B cell (primary cell): ENCODE data around the gene NACC1. TPM values are rescaled to one million over a fixed set of nuclear protein-coding genes. Genes with fewer than 3 reads are reported as not detected.
A peak's percentile ranks its signal among the peaks of the same experiment; 100 is the strongest.

ENCODE experiments used
- ATAC-seq: fragments of 200-7000 bp; cut with Tn5 transposase; one replicate; pipeline ENCODE4 v1.10.0; 2021; ENCODE audit warnings: low read depth, mild to moderate bottlenecking, moderate number of reproducible peaks, moderate library complexity
- CTCF ChIA-PET: fragments of 350-600 bp; sonication (Branson Sonifier 250); formaldehyde crosslinking; loops from one replicate; lab custom pipeline; 2021; ENCODE audit warnings: antibody characterized with exemption, inconsistent platforms; lab: Charles Lee
- POLR2A ChIA-PET: fragments of 350-600 bp; sonication (Branson Sonifier 250); formaldehyde crosslinking; loops from one replicate; lab custom pipeline; 2021; ENCODE audit warnings: antibody characterized with exemption; lab: Charles Lee
- DNase-seq: peaks from one replicate; pipeline ENCODE4 v3.0.0; 2013
- H2AFZ ChIP-seq: 2 replicates; pipeline ENCODE4 v1.6.1; 2012; ENCODE audit warnings: mild to moderate bottlenecking, low read depth, low read length; ENCODE audit not compliant: insufficient read depth, poor library complexity, severe bottlenecking
- H3K27ac ChIP-seq, 2 donors: 1 replicate in 1 of 2; 2 replicates in 1 of 2; pipeline ENCODE4 v1.5.1; 2012 to 2013; ENCODE audit warnings: low read length in 2 of 2, mild to moderate bottlenecking in 2 of 2, moderate library complexity in 1 of 2
- H3K27me3 ChIP-seq, 4 experiments: fragments of 200-600 bp in 1 of 4; sonication (generic) in 1 of 4; replicated peaks in 1 of 4; 1 replicate in 2 of 4; 2 replicates in 2 of 4; pipeline versions ENCODE4 v1.6.1 to v1.7.0; 2013 to 2016; ENCODE audit warnings: low read length in 3 of 4, mild to moderate bottlenecking in 2 of 4, mixed read lengths in 1 of 4, moderate library complexity in 1 of 4; ENCODE audit not compliant: insufficient read depth in 4 of 4, control insufficient read depth in 3 of 4; ENCODE audit errors: control extremely low read depth in 1 of 4
- H3K36me3 ChIP-seq, 2 experiments: replicated peaks in 1 of 2; 1 replicate in 1 of 2; 2 replicates in 1 of 2; pipeline versions ENCODE4 v1.6.1 to v1.7.1; 2013; ENCODE audit warnings: low read length in 1 of 2; ENCODE audit not compliant: insufficient read depth in 2 of 2, control insufficient read depth in 1 of 2; ENCODE audit errors: control extremely low read depth in 1 of 2, extremely low read depth in 1 of 2
- H3K4me1 ChIP-seq, 2 donors: fragments of 200-600 bp in 1 of 2; sonication (generic) in 1 of 2; 1 replicate in 1 of 2; 2 replicates in 1 of 2; pipeline versions ENCODE4 v1.5.1 to v1.6.1; 2013 to 2017; ENCODE audit warnings: low read length in 2 of 2; ENCODE audit not compliant: control insufficient read depth in 2 of 2, insufficient read depth in 2 of 2
- H3K4me2 ChIP-seq: replicated peaks from 2 replicates; pipeline ENCODE3; 2012; ENCODE audit warnings: mild to moderate bottlenecking, low read depth, low read length; ENCODE audit not compliant: poor library complexity, severe bottlenecking
- H3K4me3 ChIP-seq, 5 experiments: fragments of 200-600 bp in 1 of 5; sonication (generic) in 1 of 5; 1 replicate in 3 of 5; 2 replicates in 2 of 5; pipeline versions ENCODE4 v1.5.1 to v1.7.0; 2011 to 2016; ENCODE audit warnings: low read length in 4 of 5, mild to moderate bottlenecking in 4 of 5, low read depth in 2 of 5, control low read depth in 1 of 5, moderate library complexity in 1 of 5; ENCODE audit not compliant: insufficient read depth in 1 of 5; ENCODE audit errors: control extremely low read depth in 1 of 5, extremely low read depth in 1 of 5
- H3K79me2 ChIP-seq: fragments of 200-600 bp; sonication (generic); one replicate; pipeline ENCODE4 v1.6.0; 2016; ENCODE audit warnings: low read length; ENCODE audit not compliant: control insufficient read depth, insufficient read depth
- H3K9ac ChIP-seq: fragments of 200-600 bp; sonication (generic); 2 replicates; pipeline ENCODE4 v1.6.1; 2017; ENCODE audit warnings: mild to moderate bottlenecking, low read length, moderate library complexity
- H3K9me3 ChIP-seq, 3 donors: one replicate each; pipeline versions ENCODE4 v1.6.1 to v1.7.1; 2013; ENCODE audit warnings: low read length in 2 of 3; ENCODE audit not compliant: control insufficient read depth in 2 of 3, insufficient read depth in 1 of 3; ENCODE audit errors: control extremely low read depth in 1 of 3
- H4K20me1 ChIP-seq: 2 replicates; pipeline ENCODE4 v1.6.0; 2012; ENCODE audit warnings: mild to moderate bottlenecking, low read length; ENCODE audit not compliant: insufficient read depth, control insufficient read depth, poor library complexity, severe bottlenecking
- H3K27ac Mint-ChIP-seq: one replicate; pipeline ENCODE4 v1.8.0; 2021; ENCODE audit warnings: mixed read lengths
- H3K27me3 Mint-ChIP-seq: one replicate; pipeline ENCODE4 v1.8.0; 2021; ENCODE audit warnings: mixed read lengths
- H3K4me1 Mint-ChIP-seq: one replicate; pipeline ENCODE4 v1.8.0; 2021; ENCODE audit warnings: mixed read lengths
- H3K4me3 Mint-ChIP-seq: one replicate; pipeline ENCODE4 v1.8.0; 2021; ENCODE audit warnings: mixed read lengths
- H3K9me3 Mint-ChIP-seq: one replicate; pipeline ENCODE4 v1.8.0; 2022; ENCODE audit warnings: mixed read lengths; ENCODE audit not compliant: insufficient read depth
- CTCF ChIP-seq: fragments of 200-600 bp; IDR thresholded peaks from one replicate; pipeline ENCODE4 v1.8.0; 2022; ENCODE audit warnings: antibody characterized with exemption, mild to moderate bottlenecking
- EZH2 ChIP-seq: IDR thresholded peaks from 2 replicates; pipeline ENCODE4 v1.6.1; 2012; ENCODE audit warnings: borderline replicate concordance, low read depth, mild to moderate bottlenecking, moderate library complexity, low read length; ENCODE audit not compliant: insufficient read depth, poor library complexity, severe bottlenecking
- WGBS: methylation state at CpG from one replicate; pipeline ENCODE4 v1.1.5; 2013; ENCODE audit warnings: missing lambda C conversion rate; ENCODE audit not compliant: insufficient coverage; 5-methylcytosine and 5-hydroxymethylcytosine counted together
- intact Hi-C: fragments of 100-400 bp; cut with micrococcal nuclease; formaldehyde crosslinking; loops from one replicate; pipeline ENCODE4 v1.10.0; 2022
- polyA plus RNA-seq: library from polyadenylated mRNA; depleted of rRNA; stranded (reverse); fragments of >200 nt; gene quantifications from 2 replicates; pipeline ENCODE4 v1.2.3, GENCODE V29; 2012
- total RNA-seq, 2 donors: library from RNA; stranded (reverse); fragments of 120-200 nt in 1 of 2; gene quantifications; 1 replicate in 1 of 2; 2 replicates in 1 of 2; pipeline versions ENCODE4 v1.2.3 to v1.2.4, GENCODE V29; 2013 to 2022

The NACC1 gene
- total and polyA plus RNA-seq, 2 donors (not counting 1 experiment from before 2014, with no cell fraction given) = 25.9 to 27.5 TPM

- ChIA-PET CTCF (interaction anchor here (0.9 to 12.6 kb wide), 12 partner anchors 8 to 198 kb away, joined by 3 to 154 read pairs (median 5); no protein-coding TSS in a partner anchor), POLR2A (interaction anchor here (0.6 to 7.1 kb wide), 8 partner anchors 8 to 677 kb away, joined by 3 to 64 read pairs (median 6); no protein-coding TSS in a partner anchor)
- peaks cover 84 to 96% of the 10 kb centered on the region in 2 donors for H3K4me1 ChIP-seq
- no peaks in the 10 kb centered on the region for H3K9me3 Mint-ChIP-seq
- no peaks in the 10 kb centered on the region for H3K27me3 ChIP-seq
- no peaks in the 10 kb centered on the region for H3K36me3 ChIP-seq
- H3K4me2 ChIP-seq = peak overlapping the region; percentile 94
- ATAC-seq (peak; percentile 42), DNase-seq (peak; percentile 85)
- H3K79me2 ChIP-seq = peaks cover 19% of the 10 kb centered on the region
- H3K9me3 ChIP-seq = no peaks in the 10 kb centered on the region
- peaks cover 62% of the 10 kb centered on the region for H3K4me1 Mint-ChIP-seq
- TF ChIP-seq EZH2 = no peak
- no peak for TF ChIP-seq CTCF
- H3K4me3 ChIP-seq = peak overlapping the region; percentile 24 to 71 (median 61)
- H4K20me1 ChIP-seq = no peaks in the 10 kb centered on the region
- no peaks in the 10 kb centered on the region for H3K27me3 Mint-ChIP-seq
- peak overlapping the region; percentile 84 for H2AFZ ChIP-seq
- WGBS = 2% methylated on average over 53 of the region's 58 CpGs
- H3K27ac ChIP-seq = peak overlapping the region; percentile 85 to 94
- H3K9ac ChIP-seq = peak overlapping the region; percentile 73
- intact Hi-C loops = loop anchor here (5.0 kb wide), 1 partner anchor 1219 kb away; the partner anchor contains the start of gene ADGRE5
- H3K4me3 Mint-ChIP-seq = peak overlapping the region; percentile 92
- peak overlapping the region; percentile 97 for H3K27ac Mint-ChIP-seq
Measured at GRCh38 chr19:13162724-13163608, 44.9 kb downstream of the NACC1 start.
